Activated CD4-positive, alpha-beta memory T cell treated with anti-CD3 and anti-CD28 coated beads, Interleukin-2, amount 10 ng/mL, durations not matched to agents 7 days and 5 days (primary cell): ENCODE results near the gene RASD1. TPM values are rescaled to one million over a fixed set of nuclear protein-coding genes. Genes with fewer than 3 reads are reported as not detected.

ENCODE experiments used
- CTCF ChIA-PET: fragments of 350-600 bp; sonication (Branson Sonifier 250); formaldehyde crosslinking; loops from one replicate; lab custom pipeline; 2021; ENCODE audit warnings: antibody characterized with exemption, inconsistent platforms; lab: Charles Lee
- POLR2A ChIA-PET: fragments of 350-600 bp; sonication (Branson Sonifier 250); formaldehyde crosslinking; loops from one replicate; lab custom pipeline; 2021; ENCODE audit warnings: antibody characterized with exemption; lab: Charles Lee
- DNase-seq: peaks from one replicate; pipeline ENCODE4 v3.0.0-alpha.2; 2020
- H3K27ac Mint-ChIP-seq: one replicate; pipeline ENCODE4 v1.8.0; 2021; ENCODE audit warnings: mild to moderate bottlenecking, mixed read lengths
- H3K27me3 Mint-ChIP-seq: one replicate; pipeline ENCODE4 v1.8.0; 2021; ENCODE audit warnings: mixed read lengths
- H3K36me3 Mint-ChIP-seq: one replicate; pipeline ENCODE4 v1.8.0; 2021; ENCODE audit warnings: low read depth, mixed read lengths
- H3K4me1 Mint-ChIP-seq: one replicate; pipeline ENCODE4 v1.8.0; 2021; ENCODE audit warnings: mixed read lengths
- H3K4me3 Mint-ChIP-seq: one replicate; pipeline ENCODE4 v1.8.0; 2021; ENCODE audit warnings: mild to moderate bottlenecking, mixed read lengths
- H3K9me3 Mint-ChIP-seq: one replicate; pipeline ENCODE4 v1.8.0; 2021; ENCODE audit warnings: mixed read lengths
- total RNA-seq, 2 experiments: library from RNA; stranded (reverse); gene quantifications; one replicate each; pipeline ENCODE4 v1.2.3, GENCODE V29; 2021

RASD1 gene
- total RNA-seq, 2 experiments from 2014 or later = 1.5 to 2.0 TPM

DNA sequence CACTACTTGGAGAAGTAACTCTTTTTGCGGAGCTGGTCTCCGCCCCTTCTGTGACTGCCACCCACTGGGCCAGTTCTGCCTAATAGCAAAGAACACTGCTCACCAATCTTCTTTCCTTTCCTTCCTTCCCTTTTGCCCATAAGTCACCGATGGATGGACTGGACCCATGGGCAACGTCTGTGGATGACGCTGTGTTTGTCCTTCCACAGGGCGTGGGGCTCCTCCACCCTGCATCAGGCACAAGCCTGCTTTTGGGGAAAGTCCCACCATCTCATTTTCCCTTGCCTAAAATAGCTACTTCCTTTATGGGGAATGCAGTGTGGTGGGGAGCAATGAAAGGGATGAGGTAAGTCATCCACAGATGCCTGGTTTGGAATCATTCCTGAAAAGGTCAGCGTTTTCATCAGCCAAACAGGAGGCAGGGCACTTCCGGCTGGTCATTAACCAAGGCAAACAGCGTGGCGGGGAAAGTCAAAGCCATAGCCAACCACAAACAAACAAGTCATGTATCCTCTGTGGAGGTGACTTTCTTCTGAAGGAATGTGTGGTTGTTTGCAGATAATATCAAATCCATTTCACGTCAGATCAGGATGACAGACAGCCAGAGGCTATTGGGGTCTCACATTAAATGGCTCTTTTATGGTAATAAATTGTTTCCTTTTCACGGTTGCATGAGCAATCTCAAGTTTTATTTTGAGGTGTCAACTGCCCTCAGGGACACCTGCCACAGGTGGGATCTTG lies 50.1 kb downstream of the RASD1 start:
- POLR2A ChIA-PET = interaction anchor here (1.2 kb wide), 1 partner anchor 9 kb away, joined by 3 read pairs; no protein-coding TSS in a partner anchor
- H3K27ac Mint-ChIP-seq = no peak overlapping the region
- peaks cover 5% of the 10 kb centered on the region for H3K27me3 Mint-ChIP-seq
- no peaks in the 10 kb centered on the region for H3K36me3 Mint-ChIP-seq
- CTCF ChIA-PET = interaction anchor here (1.3 kb wide), 1 partner anchor 51 kb away, joined by 3 read pairs; no protein-coding TSS in a partner anchor
- no peak overlapping the region for H3K4me3 Mint-ChIP-seq
- H3K4me1 Mint-ChIP-seq = no peaks in the 10 kb centered on the region
- no peak for DNase-seq
- H3K9me3 Mint-ChIP-seq = no peaks in the 10 kb centered on the region

DNA sequence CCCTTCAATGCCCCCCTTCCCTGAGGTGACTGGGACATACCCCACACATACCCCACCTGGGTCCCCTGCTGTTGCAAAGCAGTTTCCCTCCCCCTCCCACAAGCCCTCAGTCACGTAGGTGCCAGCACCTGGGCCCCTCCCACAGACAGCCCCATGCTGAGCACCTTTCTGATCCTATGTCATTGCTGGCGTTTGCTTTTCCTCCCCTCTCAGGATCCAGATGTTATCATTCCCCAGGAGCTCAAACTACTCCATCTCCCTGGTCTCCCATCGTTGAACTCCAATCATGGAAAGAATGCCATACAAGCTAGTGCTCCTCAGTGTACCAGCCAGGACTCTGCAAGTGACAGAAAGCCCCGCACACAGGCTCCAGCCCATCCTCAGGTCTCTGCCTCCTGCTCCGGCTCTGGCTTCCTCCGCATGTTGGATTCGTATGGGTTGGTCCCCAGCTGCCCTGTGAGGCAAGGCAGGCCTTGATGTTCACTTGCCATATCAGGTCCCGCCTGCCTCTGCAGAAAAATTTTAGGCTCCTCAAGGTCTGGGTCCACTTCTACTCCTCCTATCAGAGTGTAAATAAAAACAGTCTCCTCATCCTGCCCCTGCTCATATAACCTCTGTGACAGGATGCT lies 50.8 kb downstream of the RASD1 start:
- Mint-ChIP-seq H3K36me3 (no peaks in the 10 kb centered on the region), H3K9me3 (no peaks in the 10 kb centered on the region), H3K27me3 (peaks cover 5% of the 10 kb centered on the region), H3K4me1 (no peaks in the 10 kb centered on the region), H3K27ac (no peak overlapping the region), H3K4me3 (no peak overlapping the region)
- ChIA-PET CTCF (interaction anchor here (1.3 kb wide), 1 partner anchor 51 kb away, joined by 3 read pairs; no protein-coding TSS in a partner anchor), POLR2A (no interaction called here)
- no peak for DNase-seq

Other genes starting within 250 kb of the RASD1 start
- gene COPS3, start 215.1 kb downstream of the RASD1 start, total RNA-seq = 100 to 1,000 TPM in 1 of 2 experiments, 10 to 100 TPM in 1; 99.9 to 109 TPM
- gene NT5M, start 193.0 kb downstream of the RASD1 start, total RNA-seq = 1 to 10 TPM; 8.4 to 9.7 TPM
- 10 to 100 TPM; 12.6 to 13.2 TPM for gene MED9, start 19.4 kb downstream of the RASD1 start, total RNA-seq
- 10 to 100 TPM; 17.2 to 22.0 TPM for gene PEMT, start 95.3 kb upstream of the RASD1 start, total RNA-seq
- 10 to 100 TPM; 16.7 TPM for gene RAI1, start 185.1 kb upstream of the RASD1 start, total RNA-seq